ENCODE results near the gene PDE4D. TPM values are rescaled to one million over a fixed set of nuclear protein-coding genes. Genes with fewer than 3 reads are reported as not detected.

Gene PDE4D
- total and polyA plus RNA-seq, 2 experiments from 2014 or later: 21.9 to 54.2 TPM

- H3K4me3 ChIP-seq: no peak overlapping the region
- peaks cover 6% of the 10 kb centered on the region for H3K4me1 ChIP-seq (ENCODE audit: low read depth)
- no peaks in the 10 kb centered on the region for H3K27me3 ChIP-seq
- no peak overlapping the region for H3K27ac ChIP-seq
- no peaks in the 10 kb centered on the region for H3K9me3 ChIP-seq (ENCODE audit: low read depth)
- H3K36me3 ChIP-seq: no peaks in the 10 kb centered on the region
- no peak for DNase-seq (ENCODE audit: low read depth in 1 of 2, low spot score in 1 of 2)
- TF ChIP-seq, protein P1, sequence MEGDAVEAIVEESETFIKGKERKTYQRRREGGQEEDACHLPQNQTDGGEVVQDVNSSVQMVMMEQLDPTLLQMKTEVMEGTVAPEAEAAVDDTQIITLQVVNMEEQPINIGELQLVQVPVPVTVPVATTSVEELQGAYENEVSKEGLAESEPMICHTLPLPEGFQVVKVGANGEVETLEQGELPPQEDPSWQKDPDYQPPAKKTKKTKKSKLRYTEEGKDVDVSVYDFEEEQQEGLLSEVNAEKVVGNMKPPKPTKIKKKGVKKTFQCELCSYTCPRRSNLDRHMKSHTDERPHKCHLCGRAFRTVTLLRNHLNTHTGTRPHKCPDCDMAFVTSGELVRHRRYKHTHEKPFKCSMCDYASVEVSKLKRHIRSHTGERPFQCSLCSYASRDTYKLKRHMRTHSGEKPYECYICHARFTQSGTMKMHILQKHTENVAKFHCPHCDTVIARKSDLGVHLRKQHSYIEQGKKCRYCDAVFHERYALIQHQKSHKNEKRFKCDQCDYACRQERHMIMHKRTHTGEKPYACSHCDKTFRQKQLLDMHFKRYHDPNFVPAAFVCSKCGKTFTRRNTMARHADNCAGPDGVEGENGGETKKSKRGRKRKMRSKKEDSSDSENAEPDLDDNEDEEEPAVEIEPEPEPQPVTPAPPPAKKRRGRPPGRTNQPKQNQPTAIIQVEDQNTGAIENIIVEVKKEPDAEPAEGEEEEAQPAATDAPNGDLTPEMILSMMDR (IDR thresholded peaks at IDR 0.05; ENCODE audit: low read depth, low read length): no peak
Observed at GRCh38 chr5:59616413-59616812, 277.1 kb downstream of the PDE4D start.

DNA sequence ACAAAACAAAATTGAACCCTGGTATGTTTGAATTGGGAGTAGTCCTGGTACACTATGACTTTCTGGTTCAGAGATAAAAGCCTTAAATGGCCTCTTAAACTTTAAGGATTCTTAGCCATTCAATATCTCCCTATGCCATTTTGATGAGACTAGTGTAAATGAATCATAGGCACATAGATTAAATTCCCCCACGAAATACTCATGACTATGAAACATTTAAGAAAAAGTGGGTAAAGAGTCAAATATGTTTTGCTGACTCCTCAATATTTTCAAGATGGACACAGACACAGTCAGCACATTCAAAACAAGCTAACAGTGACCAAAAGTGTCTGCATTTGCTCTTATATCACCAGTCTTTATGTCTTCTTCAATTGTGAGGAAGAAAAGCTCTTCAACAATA is 278.3 kb downstream of the PDE4D start:
- H3K36me3 ChIP-seq: no peaks in the 10 kb centered on the region
- TF ChIP-seq, protein P1 (IDR thresholded peaks at IDR 0.05; ENCODE audit: low read depth, low read length): no peak
- H3K4me1 ChIP-seq (ENCODE audit: low read depth): peaks cover 6% of the 10 kb centered on the region
- H3K27ac ChIP-seq: no peak overlapping the region
- H3K4me3 ChIP-seq: no peak overlapping the region
- no peaks in the 10 kb centered on the region for H3K9me3 ChIP-seq (ENCODE audit: low read depth)
- peak in 1 of 2 donors; percentile 66 for DNase-seq (ENCODE audit: low read depth in 1 of 2, low spot score in 1 of 2)
- no peaks in the 10 kb centered on the region for H3K27me3 ChIP-seq

- TF ChIP-seq, protein P1 (IDR thresholded peaks at IDR 0.05; ENCODE audit: low read depth, low read length): no peak
- peaks cover 10% of the 10 kb centered on the region for H3K4me1 ChIP-seq (ENCODE audit: low read depth)
- H3K4me3 ChIP-seq: no peak overlapping the region
- H3K27me3 ChIP-seq: no peaks in the 10 kb centered on the region
- no peaks in the 10 kb centered on the region for H3K36me3 ChIP-seq
- H3K9me3 ChIP-seq (ENCODE audit: low read depth): no peaks in the 10 kb centered on the region
- DNase-seq (ENCODE audit: low read depth in 1 of 2, low spot score in 1 of 2): peak in 1 of 2 donors; percentile 20
- no peak overlapping the region for H3K27ac ChIP-seq
Observed at GRCh38 chr5:59609501-59610265, 283.8 kb downstream of the PDE4D start.

DNA sequence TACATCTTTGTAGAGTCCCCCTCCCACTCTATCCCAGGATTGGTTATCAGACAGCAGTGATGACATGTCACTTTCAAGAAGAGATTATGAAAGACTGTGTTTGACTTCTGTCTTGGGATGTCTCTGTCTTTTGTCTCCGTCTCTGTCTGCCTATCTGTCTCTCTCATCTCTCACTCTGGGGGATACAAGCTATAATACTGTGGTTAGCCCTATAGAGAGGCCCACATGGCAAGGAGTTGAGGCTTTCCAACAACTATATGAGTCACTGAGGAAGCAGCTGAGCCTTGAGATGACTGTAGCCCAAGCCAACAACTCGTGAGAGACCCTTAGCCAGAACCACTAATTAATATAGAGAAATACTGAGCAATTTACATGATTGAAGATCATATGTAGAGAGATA is 284.8 kb downstream of the PDE4D start:
- peak in 1 of 2 donors; percentile 45 for DNase-seq (ENCODE audit: low read depth in 1 of 2, low spot score in 1 of 2)
- Histone ChIP-seq H3K9me3 (ENCODE audit: low read depth) (no peaks in the 10 kb centered on the region), H3K4me3 (no peak overlapping the region), H3K27ac (no peak overlapping the region), H3K4me1 (ENCODE audit: low read depth) (peaks cover 16% of the 10 kb centered on the region), H3K36me3 (no peaks in the 10 kb centered on the region), H3K27me3 (no peaks in the 10 kb centered on the region)
- TF ChIP-seq, protein P1 (IDR thresholded peaks at IDR 0.05; ENCODE audit: low read depth, low read length): no peak

- TF ChIP-seq, protein P1 (IDR thresholded peaks at IDR 0.05; ENCODE audit: low read depth, low read length): no peak
- Histone ChIP-seq H3K27me3 (no peaks in the 10 kb centered on the region), H3K4me3 (no peak overlapping the region), H3K4me1 (ENCODE audit: low read depth) (peaks cover 16% of the 10 kb centered on the region), H3K36me3 (no peaks in the 10 kb centered on the region), H3K9me3 (ENCODE audit: low read depth) (no peaks in the 10 kb centered on the region), H3K27ac (no peak overlapping the region)
- peak in 1 of 2 donors; percentile 12 for DNase-seq (ENCODE audit: low read depth in 1 of 2, low spot score in 1 of 2)
Observed at GRCh38 chr5:59607138-59607765, 286.3 kb downstream of the PDE4D start.

Measured in cardiac muscle cell (in vitro differentiated cells and primary cell).